Stimulated activated CD4-positive, alpha-beta T cell treated with anti-CD3 and anti-CD28 coated beads, Interleukin-2, amount 100 ng/mL, for 24 hours (primary cell): ENCODE data around the gene CELF4.
A peak's percentile ranks its signal among the peaks of the same experiment; 100 is the strongest.

Source experiments
- DNase-seq, 2 donors: peaks; one replicate each; pipeline ENCODE4 v3.0.0-alpha.2; 2020

Gene CELF4

DNA sequence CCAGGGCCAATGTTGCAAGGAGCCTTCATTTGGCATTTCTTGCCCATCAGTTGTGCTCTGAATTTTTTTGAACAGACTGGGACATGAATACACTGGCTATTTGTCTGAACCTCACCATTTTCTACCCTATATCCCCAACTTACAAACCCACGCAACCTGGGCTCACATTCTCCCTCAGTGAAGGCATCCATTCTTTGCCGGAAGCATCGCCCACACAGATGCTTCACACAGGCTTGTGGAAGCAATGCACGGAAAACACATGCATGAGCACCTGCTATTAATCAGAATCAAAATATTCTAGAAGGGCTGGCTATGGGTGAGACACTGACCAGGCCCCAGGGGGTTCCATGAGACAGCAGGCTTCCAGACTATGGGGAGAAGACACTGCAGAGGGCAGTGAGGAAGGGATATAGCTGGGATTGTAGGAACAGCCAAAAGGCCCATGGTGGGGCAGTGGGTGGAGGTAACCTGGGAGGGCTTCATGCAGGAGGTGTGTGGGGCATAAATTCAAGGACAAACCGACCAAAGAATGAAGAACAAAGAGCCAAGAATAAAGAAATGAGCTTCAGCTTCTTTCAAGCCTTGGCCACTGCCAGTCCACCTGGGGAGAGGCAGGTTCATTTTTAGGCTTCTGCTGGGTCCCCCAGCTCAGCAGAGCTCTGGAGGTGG, 261.5 kb downstream of the CELF4 start:
- no peak for DNase-seq

- DNase-seq: no peak
Measured at GRCh38 chr18:37303009-37303408, 262.6 kb downstream of the CELF4 start.

- DNase-seq: no peak
Measured at GRCh38 chr18:37302519-37302918, 263.1 kb downstream of the CELF4 start.

DNA sequence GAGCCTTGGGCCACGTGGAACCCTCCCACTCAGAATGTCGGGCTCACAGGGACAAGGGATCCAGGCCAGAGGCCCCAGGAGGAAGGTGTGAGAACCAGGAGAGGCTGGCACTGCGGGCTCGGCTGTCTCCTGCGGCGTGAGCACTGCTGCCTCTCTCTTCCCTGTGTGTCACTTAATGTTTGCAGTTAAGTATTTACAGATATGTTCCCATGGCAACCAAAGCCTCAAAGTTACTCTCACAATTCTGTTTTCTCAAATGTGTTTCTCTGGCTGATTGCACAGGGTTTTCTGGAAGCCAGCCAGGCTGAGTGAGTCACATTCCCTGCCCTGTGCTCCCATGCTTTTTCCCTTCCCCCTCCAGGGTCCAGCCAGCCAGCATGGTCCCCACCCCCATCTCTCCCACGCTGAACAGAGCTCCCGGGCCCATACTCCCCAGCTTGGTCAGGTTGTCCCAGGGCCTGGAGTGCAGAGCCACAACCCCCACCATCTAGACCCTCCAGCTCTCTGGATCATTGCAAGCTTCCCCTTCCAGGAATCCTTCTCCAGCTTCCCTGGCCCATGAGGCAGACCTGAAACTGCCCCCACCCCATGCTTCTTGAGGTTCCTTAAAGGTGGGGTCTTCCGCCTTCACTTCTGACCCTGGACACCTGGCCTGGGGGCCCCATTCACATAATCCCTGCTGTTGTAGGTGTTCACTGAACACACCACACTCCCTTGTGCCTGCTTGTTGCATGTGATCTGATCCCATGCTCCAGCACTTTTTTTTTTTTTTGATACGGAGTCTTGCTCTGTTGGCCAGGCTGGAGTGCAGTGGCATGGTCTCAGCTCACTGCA, 265.9 kb downstream of the CELF4 start:
- DNase-seq: no peak

DNA sequence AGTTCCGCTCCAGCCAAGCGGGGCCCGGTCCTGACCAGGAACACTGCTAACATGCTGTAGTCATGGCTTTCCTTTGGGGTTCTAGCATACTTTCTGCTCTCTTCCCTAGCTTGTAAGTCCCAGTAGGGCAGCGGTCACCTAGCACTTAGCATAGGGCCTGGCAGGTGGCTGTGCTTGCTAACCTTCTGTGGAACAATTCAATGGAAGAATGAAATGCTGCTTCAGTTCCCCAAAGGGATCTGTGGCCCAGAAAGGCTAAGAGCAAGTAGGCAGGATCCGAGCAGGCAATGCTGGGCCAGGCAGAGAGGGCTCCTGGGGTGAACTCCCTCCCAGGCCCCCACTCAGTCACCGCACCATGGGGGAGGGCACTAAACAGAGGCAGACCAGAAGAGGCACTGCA, 266.8 kb downstream of the CELF4 start:
- DNase-seq: no peak

DNA sequence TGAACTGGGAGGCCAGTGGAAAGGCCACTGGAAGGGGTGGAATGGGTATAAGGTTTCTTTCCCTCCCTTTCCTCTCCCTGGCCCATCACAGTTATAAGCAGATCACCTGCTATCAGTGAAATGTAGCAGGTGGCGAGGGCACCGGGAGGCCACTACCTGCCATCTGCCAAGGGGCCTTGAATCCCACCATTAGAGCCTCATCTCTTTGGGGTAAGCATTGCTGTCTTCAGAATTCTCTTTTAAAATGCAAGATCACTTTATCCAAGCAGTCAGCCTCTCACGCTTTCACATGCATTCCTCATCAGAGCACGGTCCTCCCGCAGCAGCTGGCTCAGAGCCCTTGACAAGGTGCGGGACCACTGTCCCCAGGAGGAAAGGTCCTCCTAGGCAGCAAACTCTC, 268.5 kb downstream of the CELF4 start:
- no peak for DNase-seq

- peak in 1 of 2 donors; percentile 27 for DNase-seq
Measured at GRCh38 chr18:37294951-37295350, 270.6 kb downstream of the CELF4 start.

- DNase-seq: no peak
Measured at GRCh38 chr18:37293359-37293758, 272.2 kb downstream of the CELF4 start.

GRCh38 chr18:37289423-37289822, 276.2 kb downstream of the CELF4 start:
- DNase-seq: no peak

DNA sequence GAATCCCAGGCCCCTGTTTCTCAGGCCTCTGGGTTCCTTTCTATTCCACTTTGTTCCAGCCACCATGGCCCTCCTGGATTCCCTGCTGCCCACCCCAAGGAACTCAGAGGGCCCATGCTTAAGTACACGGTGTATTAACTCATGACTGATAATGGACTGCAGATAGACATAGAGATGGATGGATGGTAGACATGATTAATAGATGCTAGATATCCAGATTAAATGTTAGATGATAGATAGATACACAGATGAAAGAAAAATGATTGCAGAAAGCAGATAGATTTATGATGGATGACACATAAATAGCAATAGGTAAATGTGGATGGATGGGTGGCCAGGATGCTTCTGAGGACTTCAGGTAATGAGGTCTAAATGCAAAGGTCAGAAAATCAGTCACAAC, 278.0 kb downstream of the CELF4 start:
- no peak for DNase-seq

DNA sequence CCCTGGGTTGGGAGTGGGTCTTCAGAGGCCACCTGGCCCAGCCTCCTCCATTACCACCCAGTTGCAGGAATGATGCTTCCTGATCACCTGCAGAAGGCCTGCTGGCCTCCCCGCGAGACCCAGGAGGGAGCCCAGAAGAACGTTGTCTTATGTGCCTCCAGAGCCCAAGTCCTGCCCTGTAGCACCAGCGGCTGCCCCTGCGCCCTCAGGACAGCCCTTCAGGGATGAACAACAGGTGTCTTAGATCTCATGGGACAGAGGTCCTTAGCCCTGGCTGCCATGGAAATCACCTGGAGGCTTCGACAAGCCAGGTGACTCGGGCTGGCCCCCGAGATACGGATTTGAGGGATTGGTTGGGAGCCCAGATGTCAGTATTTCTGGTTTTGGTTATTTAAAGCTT, 278.8 kb downstream of the CELF4 start:
- no peak for DNase-seq

- no peak for DNase-seq
Measured at GRCh38 chr18:37285825-37286224, 279.8 kb downstream of the CELF4 start.

- DNase-seq: no peak
Measured at GRCh38 chr18:37284260-37284659, 281.3 kb downstream of the CELF4 start.

GRCh38 chr18:37282386-37283037, 283.1 kb downstream of the CELF4 start:
- DNase-seq: no peak

DNA sequence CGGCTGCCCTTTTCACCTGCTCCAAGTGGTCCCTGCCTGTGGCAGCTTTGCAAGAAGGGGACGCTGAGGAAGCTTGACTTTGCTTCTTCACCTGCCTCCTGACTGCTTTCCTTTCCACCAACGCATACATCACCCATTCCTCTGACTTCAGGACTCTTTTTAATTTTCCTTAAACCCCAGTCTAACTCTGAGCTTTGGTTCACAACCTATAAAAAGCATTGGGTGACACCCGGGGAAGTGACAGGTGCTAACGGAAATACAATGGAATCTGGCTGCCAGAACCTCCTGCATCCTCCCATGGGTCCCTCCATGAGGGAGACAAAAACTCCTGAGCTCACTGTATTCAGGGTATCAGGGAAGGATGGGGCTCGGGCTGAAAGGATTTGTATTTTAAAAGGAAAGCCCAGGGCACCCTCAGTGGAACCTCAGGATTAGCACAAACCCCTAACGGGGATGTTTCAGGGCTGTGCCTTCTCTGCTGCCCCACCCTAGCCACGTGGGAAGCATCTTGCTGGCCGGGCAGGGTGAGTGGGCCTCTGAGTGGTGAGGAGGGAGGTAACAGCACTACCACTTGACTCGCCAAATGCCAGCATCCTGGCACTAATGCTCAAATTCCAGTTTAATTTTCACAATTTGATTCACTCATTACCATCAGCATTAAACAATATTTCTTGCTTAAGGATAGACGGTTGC, 284.8 kb downstream of the CELF4 start:
- DNase-seq: no peak

DNA sequence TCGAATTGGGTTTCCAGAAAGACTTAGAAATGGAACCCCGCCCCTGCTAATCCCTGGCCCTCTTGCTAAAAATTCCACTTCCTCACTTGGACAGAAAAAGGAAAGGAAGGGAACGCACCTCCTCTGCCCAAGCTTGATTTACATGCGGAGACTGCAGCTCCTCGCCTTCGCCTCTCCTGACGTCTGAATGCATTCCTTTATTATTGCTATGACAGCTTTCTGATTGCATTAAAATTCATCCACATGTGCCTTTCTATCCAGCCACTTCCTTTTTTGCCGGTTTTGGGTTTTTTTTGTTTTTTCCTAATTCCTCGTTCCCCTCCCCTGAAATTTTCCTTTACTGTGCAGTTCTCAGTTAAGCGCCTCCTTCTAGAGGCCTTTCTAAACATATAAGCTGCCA, 287.8 kb downstream of the CELF4 start:
- no peak for DNase-seq

DNA sequence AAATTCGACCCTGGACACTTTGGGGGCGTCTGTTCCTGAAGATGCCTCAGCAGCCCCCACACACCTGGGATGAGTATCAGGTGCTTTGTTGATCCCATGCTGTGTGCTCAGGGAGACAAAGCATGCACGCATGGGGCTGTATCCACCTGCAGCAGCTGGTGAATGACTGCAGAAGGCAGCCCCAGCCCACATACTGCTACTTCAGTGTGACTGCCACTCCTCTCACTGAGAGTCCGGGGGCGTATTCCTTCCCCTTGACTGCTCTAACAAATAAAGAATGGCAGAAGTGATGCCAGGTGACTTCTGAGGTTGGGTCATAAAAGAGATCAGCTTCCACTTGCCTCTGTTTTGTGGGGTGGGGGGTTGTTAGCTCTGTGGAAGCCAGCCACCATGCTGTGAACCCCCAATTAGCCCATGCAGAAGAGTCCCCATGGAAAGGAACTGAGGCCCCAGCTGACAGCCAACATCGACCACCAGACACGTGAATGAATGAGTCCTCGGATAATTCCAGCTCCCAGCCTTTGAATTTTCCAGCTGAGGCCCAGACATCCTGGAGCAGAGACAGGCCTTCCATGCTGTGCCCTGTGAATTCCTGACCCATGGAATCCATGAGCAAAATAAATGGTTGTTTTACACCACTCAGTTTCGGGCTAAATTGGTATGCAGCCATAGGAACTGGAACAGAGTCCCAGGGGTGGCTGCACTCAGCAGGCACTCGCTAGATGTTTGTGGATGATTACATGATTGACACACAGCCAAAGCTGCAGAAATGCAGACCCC, 289.3 kb downstream of the CELF4 start:
- DNase-seq: no peak

DNA sequence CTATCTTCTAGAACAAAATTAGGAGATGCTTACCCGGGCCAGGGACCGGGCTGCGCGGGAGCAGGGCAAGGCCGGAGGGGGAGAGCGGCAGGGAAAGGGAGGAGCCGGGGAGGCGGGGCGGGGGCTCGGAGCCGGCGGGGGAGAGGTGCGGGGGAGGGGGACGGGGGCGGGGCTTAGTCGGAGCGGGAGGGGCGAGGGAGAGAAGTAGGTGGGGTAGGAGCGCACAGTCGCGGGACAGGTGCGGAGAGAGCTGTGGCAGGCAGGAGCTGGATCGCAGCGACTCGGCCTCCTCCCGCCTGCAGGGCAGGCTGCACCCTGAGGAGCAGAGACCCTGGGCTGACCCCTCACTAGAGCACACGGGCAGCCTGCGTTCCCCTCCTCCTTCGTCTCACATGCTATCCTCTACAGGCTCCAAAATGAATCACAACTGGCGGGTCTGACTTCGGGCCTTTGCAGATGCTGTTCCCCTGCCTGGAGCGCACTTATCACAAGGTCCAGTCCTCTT, 290.3 kb downstream of the CELF4 start:
- DNase-seq: no peak

DNA sequence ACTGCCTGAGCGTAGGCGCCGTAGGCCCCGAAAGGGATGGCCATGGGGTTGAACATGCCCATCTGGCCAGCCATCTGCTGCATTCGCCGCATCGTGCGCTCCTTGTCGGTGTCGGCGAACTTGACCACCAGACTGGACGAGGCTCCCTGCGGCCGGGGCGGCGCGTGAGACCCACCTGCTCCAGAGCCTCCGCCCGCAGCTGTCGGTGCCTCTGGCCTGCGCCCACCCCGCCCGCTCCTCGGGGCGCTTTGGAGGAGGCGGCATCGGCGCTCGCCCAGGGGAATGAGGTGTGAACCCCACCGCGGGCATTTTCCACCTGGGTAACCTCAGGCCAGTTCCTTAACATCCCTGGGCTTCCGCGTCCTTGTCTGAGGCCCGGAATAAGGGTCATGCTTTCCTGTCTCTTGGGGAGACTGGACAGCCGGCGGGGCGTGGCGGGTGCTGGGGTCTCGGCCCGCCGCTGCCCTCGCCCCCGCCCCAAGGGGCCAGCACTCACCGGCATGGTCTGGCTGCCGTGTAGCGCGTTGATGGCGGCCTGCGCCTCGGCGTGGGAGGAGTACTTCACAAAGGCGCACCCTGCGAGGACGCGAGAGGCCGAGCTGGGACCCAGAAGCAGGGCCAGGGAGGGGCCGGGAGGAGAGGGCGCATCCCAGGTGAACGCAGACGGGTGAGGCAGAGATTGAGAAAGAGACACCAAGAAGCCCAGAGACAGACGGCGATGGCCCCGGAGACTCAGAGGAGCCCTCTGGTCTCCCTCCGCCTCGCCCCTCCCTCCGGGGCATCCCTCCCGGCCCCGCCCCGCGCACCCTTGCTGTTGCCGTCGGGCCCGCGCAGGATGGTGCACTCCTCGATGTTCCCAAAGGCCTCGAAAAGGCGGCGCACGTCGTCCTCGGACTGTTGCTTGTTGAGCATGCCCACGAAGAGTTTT, 291.0 kb downstream of the CELF4 start:
- DNase-seq: no peak

DNA sequence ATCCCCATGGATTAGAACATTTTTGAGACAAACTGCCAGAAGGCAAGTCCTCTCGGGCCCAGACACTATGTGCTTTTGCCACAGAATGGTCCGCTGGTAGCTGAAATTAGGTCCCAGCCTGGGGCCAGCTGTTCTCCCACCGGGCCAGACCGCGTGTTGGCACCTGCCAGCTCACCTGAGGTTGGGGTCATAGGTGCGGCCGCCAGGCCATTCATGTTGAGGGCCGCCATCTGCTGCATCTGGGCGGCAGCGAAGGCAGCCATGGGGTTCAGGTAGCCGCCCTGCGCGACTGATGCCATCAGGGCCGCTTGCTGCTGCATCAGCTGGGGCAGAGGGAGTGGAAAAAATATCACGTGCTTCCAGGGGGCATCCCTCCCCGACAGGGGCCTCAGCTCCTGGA, 292.8 kb downstream of the CELF4 start:
- DNase-seq: no peak

- no peak for DNase-seq
Measured at GRCh38 chr18:37272226-37272625, 293.4 kb downstream of the CELF4 start.
